Left cardiac atrium (tissue), 4 donors: ENCODE results near the gene ZFPM1. TPM values are rescaled to one million over a fixed set of nuclear protein-coding genes. Genes with fewer than 3 reads are reported as not detected.
"Not testable (repeated sequence)": the region's sequence is repeated elsewhere in the genome, so short reads cannot be mapped to it uniquely, and the experiment has no call there.

Source experiments
- ATAC-seq, 2 donors: fragments of 200-7000 bp; cut with Tn5 transposase; one replicate each; pipeline ENCODE4 v1.9.1; 2020; ENCODE audit warnings: mild to moderate bottlenecking in 2 of 2, moderate library complexity in 2 of 2
- DNase-seq: peaks from one replicate; pipeline ENCODE4 v3.0.0-alpha.2; 2020
- intact Hi-C, 2 donors: fragments of 100-400 bp; cut with DNase I; formaldehyde crosslinking; loops; one replicate each; pipeline versions ENCODE4 v1.14.1 to v1.15.1; 2022 to 2023
- total RNA-seq, 2 donors: library from RNA; stranded (reverse); fragmentation: NEBNext Ultra II Directional; extraction: Animal tissue kit (Norgen Biotek cat#: 25700); gene quantifications; one replicate each; pipeline ENCODE4 v1.2.1, GENCODE V29; 2021
- donor health status: DM: no; HTN: yes; CAD: no.
- donor health status: DM: no; HTN: yes; CAD: no; lungs with severe emphysema.
- donor health status: DM: yes; HTN: yes; CAD: no.
- donor health status: Dilated cardiomyopathy.

The ZFPM1 gene
- total RNA-seq, 2 donors from 2014 or later: 7.0 to 11.5 TPM

DNA sequence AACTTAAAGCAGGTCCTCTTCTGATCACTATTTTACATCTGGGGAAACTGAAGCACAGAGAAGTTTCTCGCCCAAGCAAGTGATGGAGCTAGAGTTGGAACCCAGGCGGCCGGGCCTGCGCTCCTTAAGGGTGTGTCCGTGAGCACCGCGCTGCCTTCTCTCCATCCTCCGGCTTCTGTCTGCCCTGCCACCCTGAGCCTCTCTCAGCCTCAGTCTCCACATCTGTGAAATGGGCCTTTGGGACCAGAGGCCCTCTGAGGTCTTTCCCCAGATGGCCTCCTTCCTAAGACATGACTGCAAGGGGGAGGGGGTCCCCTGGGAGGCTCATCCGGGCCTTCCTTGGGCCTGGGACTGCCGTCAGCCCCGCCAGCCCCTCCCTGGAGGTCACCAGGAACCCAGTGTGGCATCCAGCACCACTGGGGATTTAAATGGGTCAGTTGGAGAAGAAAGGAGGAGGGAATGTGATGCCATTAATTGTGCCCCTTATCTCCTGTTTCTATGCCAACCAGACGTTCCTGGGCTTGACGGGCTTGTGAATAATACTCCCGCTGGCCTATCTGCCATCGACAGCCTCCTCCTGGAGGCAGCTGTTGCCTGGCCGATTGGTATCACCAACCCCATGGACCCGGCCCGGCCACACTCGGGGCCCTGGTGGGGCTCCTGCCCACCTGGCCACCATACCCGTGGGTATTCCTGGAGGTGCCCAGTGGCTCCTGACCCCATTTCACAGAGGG, 5.1 kb downstream of the ZFPM1 start:
- intact Hi-C loops: no loop called here
- ATAC-seq (no peak), DNase-seq (no peak)

DNA sequence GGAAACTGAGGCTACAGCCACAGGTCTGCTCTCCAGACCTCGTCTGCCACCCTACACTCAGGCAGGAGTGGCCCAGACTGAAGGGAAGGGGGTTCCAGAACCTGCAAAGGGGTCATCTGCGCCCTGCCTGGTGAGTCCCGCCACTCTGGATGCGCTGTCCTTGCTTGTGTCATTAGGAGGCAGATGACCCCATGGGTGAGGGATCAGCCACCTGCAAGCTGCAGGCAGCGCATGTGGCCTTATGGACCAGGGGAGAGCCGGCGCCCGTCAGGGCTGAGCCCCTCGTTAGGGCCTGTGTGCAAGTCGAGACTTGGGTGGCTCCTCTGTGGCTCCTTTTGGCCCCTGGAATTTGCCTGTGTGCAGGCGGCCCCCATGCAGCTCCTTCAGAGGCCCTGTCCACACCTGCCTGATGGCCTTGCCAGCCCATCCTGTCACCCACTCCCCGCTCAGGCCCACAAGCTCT, 5.7 kb downstream of the ZFPM1 start:
- no peak for DNase-seq
- intact Hi-C loops: no loop called here
- no peak for ATAC-seq

DNA sequence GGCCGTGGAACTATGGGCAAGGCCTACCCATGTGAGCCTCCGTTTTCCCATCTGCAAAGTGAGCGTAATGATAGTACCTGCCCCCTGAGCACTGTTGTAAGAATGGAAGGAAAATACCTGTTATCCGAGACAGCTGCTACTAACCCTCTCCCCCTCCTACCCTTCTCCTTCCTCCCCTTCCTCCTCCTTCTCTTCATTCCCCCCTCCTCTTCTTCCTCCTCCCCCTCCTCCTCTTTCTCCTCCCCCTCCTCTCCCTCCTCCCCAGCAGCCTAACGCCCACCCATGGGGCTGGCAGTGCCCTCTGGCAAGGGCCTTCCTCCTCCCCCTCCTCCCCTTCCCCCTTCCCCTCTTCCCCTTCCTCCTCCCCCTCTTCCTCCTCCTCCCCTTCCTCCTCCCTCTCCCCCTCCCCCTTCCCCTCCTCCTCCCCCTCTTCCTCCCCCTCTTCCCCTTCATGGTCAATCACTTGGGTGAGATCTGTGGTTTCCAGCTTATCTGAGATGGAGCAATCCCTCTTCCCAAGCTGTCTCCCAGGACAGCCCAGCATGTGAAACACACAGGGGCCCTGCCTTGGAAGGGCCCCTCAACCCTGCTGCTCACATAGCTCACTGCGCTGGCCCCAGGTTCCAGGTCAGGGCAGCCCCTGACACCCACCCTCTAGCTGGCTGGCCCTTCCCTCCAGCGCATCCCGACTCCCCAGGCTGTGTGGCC, 6.4 kb downstream of the ZFPM1 start:
- intact Hi-C loops: no loop called here
- no peak for ATAC-seq
- no peak for DNase-seq

DNA sequence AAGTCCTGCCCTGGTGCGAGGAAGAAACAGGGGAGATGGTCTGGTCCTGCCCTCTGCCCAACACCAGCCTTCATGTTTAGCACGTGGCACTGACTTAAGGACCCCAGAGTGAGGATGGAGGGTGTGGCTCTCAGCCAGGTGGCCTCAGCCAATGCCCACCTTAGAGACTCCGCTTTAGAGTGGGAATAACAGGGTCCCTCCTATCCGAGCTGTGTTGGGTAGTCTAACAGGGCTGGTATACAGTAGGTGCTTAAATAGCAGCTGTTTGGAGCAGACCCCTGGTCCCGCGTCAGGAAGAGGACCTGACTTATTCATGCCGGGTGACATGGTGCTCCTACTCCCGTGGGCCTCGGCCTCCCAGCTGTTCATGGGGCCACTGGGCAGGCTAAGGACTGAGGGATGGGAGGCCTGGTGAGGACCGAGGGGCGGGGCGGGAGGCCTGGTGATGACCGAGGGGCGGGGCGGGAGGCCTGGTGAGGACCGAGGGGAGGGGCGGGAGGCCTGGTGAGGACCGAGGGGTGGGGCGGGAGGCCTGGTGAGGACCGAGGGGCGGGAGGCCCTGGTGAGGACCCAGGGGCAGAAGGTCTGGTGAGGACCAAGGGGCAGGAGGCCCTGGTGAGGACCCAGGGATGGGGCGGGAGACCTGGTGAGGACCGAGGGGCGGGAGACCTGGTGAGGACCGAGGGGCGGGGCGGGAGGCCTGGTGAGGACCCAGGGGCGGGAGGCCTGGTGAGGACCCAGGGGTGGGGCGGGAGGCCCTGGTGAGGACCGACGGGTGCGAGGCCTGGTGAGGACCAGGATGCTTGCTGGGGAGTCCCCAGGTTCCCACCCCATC, 7.6 kb downstream of the ZFPM1 start:
- no peak for ATAC-seq
- no peak for DNase-seq
- intact Hi-C loops: no loop called here

DNA sequence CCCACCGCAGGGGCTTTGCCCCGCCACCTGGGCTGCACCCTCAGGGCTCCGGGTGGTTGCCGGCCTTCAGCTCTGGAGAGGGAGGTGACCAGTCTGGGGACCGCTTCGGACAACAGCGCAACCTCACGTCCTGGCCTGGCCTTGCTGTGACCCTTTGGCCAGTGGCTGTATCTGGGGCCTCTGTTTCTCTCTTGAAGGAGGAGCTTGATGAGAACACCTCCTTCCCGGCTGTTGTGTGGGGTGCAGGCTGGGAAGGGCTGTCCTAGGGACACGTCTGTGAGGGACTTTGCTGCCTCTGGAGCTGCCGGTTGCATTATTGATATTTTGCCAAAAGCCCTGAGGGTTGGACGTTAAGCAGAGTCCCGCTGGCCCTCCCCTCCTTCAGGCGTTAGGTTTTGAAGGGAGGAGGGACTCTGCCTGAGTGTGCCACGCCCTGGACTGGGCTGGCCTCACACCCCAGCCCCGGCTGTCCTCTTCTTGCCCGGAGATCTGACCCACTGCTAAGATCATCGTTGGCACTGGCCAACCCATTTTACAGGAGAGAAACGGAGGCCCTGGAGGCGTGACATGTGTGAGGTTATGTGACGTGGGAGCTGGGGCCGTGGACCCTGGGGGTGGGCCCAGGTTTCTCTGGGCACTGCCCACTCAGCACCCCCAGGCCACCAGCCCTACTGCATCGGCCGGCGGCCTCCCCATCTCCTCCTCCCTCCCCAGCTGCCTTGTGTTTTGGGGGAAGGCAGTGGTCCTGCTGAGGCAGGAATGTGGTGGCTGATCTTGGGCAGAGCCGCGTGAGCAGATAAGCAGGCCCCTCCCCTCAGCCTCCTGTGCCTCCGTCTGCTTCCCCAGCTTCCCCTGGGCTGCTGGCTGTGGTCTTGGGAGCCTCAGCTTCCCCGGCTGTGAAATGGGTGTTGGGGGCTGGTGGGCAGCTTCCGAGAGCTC, 8.5 kb downstream of the ZFPM1 start:
- peak; percentile 55 to 62 for ATAC-seq
- DNase-seq: peak; percentile 74
- intact Hi-C loops: no loop called here

DNA sequence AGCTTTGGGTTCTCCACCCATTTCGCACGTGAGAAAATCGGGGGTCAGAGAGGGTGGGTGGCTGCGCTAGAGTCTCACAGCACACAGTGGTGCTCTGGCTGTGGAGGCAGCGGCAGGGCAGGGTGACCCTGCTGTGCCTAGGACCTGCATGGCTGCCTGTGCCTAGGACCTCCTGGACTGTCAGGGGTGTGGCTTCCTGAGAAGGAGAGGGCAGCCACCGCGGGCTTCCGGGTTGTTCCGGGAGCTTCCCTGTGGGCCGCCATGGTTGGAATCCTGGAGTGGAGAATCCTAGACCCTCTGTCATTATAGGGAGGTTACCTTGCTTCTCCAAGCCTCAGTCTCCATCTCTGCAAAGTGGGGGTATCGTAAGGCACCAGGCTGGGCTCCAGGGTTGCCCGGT, 9.3 kb downstream of the ZFPM1 start:
- DNase-seq: no peak
- ATAC-seq: no peak
- intact Hi-C loops: no loop called here

DNA sequence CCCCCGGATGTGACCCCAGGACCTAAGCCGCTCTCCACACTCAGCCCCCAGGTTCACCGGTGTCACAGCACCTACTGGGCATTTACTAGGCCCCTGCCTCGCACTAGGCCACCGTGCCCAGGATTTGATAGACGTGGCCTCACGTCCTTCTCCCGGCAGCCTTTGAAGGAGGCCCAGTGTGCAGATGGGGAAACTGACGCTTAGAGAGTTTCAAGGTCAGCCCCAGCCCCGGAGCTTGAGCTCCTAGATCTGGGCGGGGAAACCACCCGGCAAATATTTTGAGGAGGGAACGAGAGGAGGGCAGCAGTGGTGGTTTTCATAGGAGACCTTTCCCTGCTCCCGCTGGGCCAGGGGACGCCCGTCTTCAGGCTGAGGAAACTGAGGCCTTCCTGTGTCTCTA, 10.3 kb downstream of the ZFPM1 start:
- intact Hi-C loops: no loop called here
- ATAC-seq (no peak), DNase-seq (no peak)

DNA sequence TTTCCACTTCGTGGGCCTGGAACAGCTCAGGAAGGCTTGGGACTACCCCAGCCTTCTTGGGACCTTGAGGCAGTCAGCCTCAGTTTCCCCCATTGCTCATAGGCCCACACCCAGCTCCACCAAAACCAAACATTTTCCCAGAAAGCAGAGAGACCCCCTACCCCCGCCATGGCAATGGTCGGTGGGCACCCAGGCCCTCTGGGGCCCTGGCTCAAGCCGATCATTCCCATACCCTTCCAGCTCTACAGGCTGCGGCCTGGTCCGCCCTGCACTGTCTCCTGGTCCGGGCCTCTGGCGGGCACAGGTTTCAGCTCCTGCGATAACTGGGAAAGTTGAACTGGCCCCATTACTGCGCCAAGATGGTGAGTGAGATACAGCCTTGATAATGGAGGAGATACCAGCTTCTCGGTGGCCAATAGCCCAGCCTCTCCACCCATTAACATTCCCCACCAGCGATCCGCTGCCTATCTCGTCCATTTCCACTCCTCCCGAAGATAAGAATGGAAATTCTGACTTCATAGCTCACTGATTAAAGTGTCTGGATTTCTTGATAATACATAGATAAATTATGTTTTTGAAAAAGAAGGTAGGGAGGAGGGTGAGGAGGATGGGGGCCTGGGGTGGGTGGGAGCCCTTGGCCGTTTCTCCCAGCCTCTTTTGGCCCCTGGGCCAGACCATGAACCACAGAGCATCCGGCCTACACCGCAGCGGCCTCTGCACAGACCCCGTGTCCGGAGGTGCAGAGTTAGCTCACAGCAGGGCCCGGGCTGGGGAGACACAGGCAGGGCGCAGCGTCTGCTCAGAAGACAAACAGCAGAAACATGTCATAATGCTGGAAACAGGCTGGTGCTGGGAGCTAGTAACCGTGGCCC, 11.6 kb downstream of the ZFPM1 start:
- peak; percentile 60 for DNase-seq
- ATAC-seq: peak in 1 of 2 donors; percentile 57
- intact Hi-C loops: no loop called here

DNA sequence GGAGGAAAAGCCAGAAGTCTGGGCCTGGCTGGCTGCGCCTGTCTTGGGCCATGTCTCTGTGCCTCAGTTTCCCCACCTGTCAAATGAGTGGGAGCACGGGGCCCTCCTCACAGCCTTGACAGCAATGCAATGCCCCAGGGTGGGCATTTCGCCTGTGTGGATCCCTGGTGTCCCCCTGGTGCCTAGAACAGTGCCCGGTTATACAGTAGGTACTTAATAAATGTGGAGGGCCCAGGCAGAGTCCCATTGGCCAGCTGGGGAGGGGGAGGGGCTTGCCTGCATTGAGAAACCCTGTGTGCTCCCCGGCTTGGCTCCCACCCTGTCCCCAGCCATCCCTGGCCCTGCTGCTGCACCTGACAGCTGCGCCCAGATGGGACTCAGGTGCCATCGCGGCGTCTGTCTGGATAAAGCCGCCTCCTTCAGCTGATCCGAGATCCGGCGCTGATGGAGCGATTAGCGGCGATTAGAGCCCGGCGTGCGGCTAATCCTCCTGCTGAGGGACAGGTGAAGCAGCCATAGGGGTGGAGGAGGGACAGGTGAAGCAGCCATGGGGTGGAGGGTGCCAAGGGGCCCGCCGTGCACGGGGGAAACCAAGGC, 12.4 kb downstream of the ZFPM1 start:
- DNase-seq: no peak
- intact Hi-C loops: no loop called here
- no peak for ATAC-seq

DNA sequence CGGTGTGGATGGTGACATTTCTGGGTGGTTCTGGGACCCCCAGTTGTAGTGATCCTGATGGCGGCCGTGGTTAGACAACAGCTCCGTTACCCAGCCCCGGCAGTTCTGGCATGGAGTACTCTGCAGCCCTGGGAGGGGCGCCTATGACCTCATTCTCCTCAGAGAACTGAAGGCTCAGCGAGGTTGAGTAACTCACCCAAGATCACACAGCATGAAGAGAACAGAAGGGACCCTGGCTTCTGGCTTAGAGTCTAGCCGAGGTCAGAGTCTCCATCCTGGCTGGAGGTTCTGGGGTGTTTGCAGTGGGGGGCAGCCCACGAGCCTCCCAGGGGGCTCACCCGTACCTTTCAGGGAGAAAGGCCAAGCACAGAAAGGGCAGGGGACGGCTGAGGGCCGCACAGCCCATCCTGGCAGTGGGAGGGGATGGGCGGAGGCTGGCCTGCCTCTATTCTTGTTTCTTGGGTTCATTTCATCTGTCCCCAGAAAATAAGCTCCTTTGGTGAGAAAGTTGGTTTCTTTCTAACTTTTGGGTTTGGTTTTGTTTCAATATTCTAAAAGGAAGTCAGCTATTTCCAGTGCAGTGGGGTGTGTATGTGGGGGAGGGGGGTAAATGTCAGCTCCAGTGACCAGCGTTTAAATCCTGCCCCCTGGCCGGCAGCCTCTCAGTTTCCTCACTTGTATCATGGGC, 13.2 kb downstream of the ZFPM1 start:
- intact Hi-C loops: no loop called here
- ATAC-seq (no peak), DNase-seq (peak; percentile 49)

DNA sequence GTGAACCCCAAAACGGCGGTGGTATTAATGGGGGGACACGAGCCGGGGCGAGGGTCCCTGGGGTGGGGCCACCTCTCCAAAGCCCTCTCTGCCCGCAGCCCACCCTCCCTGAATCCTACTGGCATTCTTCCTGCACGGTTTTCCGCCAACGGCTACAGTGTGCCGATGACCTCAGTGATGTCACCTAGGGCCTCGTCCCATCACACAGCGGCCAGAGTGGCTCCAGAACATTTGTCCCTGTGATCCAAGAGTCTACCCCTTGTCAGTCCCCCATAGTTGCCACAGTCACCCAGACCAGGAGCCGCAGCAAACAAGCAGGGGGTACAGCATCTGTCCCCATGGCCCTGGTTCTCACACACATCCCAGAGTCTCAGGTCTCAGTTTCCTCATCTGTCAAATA, 13.9 kb downstream of the ZFPM1 start:
- intact Hi-C loops: no loop called here
- DNase-seq (no peak), ATAC-seq (no peak)

DNA sequence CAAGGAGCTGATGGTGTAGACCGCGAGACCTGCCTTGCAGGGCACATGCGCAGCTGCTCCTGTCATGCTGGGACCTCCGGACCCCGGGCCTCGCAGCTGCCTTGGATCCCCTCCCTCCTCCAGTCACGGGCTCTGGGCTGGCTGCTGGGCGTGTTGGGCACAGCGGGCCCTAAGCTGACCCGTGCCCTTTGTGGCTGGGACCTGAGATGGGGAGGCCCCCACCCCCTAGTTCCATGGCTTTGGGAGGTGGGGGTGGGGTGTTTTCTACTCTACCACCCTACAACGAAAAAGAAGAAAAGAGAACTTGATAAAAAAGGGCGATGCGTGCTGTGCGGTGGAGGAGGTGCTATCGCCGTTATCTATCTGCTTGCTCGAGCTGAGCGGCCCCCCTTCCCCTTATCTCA, 14.5 kb downstream of the ZFPM1 start:
- DNase-seq: no peak
- ATAC-seq: no peak
- intact Hi-C loops: no loop called here

DNA sequence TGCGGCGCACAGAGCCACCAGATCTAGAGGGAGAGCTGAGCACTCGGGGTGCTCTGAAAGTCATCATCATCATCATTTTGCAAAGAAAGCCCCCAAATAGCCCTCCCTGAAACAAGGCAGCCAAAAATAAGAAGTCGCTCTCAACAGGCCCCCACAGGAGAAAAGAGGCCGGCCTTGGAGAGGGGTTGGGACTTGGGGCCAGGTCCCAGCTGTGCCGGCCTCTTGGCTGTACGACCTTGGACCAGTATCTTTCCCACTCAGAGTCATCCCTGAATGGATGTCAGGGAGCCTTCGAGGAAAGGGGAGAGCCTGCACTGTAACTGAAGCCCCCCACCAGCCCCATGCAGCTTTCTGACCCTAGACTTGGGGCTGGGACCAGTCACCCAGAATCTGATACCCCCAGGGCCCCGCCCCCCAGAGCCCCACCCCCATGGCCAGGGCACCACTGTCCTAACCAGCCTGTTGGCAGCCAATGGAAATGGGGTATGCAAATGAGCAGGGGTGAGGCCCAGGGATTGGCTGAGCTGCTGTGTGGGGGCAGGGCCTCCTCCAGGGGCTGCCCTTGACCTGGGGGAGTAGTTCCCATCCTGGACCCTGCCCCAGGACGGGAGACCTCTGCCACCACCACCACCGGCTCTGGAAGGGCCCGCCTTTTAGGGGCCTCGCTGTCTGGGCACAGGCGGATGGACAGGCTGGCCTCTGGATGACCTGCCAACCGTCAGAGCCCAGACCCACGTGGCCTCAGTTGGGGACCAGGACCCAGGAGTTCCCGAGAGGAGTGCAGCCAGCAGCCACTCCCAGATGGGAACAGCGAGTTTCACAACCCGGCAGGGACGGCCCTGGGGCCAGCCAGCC, 15.4 kb downstream of the ZFPM1 start:
- ATAC-seq (peak; percentile 42 to 48), DNase-seq (peak; percentile 59)
- intact Hi-C loops: no loop called here

DNA sequence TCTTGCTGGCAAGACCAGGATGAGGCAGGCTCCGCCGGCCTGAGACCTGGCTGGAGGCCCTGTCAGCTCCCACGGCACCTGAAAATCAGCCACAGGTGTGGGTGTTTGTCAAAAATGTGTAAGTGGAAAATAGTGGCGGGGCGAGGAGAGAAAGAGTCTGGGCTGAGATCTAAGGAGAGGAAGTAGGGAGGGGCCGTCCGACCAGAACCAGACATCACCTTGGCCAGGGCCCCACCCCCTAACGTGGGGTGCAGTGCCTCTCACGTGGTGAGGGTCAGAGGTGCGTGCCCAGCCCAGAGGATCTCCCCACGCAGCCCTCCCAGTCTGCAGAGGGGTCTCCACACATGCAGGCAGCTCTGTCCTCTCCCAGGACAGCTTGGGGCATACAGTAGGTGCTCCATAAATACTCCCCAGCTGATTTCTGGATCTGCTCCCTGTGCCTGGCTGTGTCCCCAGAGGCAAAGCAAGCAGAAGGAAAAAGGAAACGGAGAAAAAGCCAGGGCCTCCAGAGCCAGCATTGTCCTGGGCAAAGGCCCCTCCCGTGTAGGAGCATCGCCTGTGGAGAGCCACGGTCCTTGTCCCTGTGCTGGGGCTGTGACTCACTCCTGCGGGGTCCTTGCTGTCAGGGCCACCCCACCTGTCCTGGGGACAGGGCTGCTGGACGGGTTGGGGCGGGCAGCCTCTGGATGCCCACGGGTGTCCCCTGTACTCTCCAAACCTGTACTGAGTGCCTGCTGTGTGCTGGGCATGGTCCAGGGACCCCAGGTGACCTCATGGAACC, 16.7 kb downstream of the ZFPM1 start:
- intact Hi-C loops: no loop called here
- DNase-seq: no peak
- no peak for ATAC-seq

DNA sequence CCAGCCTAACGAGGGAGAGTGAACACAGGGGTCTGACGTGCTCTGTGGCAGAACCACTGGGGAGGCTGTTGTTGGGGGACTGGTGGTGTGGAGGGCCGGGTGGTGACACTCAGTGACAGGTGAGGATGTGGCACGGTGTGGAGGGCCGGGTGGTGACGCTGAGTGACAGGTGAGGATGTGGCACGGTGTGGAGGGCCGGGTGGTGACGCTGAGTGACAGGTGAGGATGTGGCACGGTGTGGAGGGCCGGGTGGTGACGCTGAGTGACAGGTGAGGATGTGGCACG, 17.3 kb downstream of the ZFPM1 start:
- DNase-seq, ATAC-seq, intact Hi-C loops: not testable (repeated sequence)

DNA sequence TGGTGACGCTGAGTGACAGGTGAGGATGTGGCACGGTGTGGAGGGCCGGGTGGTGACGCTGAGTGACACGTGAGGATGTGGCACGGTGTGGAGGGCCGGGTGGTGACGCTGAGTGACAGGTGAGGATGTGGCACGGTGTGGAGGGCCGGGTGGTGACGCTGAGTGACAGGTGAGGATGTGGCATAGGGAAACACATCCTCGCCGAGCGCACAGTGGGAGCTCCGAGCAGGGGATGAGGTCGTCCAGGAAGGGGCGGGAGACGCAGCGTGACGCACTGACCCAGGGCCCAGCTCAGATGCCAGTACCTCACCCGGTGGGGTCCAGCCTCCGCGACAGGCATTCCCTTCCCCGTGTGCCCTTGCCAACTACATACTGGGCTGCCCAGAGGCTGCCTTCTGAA, 17.6 kb downstream of the ZFPM1 start:
- DNase-seq, intact Hi-C loops, ATAC-seq: not testable (repeated sequence)
